NCI-H1694 treated with DMSO at 0.1 percent for 48 hours (cell line): ENCODE measurements around the gene SOHLH1.
"Not testable (repeated sequence)": the region's sequence is repeated elsewhere in the genome, so short reads cannot be mapped to it uniquely, and the experiment has no call there.

Experiments used
- DNase-seq: peaks from one replicate; lab custom pipeline; 2025; lab: John Stamatoyannopoulos, UW

The SOHLH1 gene

GRCh38 chr9:135678236-135679017, 20.9 kb downstream of the SOHLH1 start:
- DNase-seq: no peak

GRCh38 chr9:135677641-135678168, 21.6 kb downstream of the SOHLH1 start:
- DNase-seq: no peak

- DNase-seq: no peak
Measured at GRCh38 chr9:135676891-135677290, 22.4 kb downstream of the SOHLH1 start.

GRCh38 chr9:135674977-135675376, 24.3 kb downstream of the SOHLH1 start:
- no peak for DNase-seq

GRCh38 chr9:135673941-135674340, 25.3 kb downstream of the SOHLH1 start:
- DNase-seq: no peak

- not testable (repeated sequence) for DNase-seq
Measured at GRCh38 chr9:135672786-135673185, 26.5 kb downstream of the SOHLH1 start.

- DNase-seq: no peak
Measured at GRCh38 chr9:135671591-135672041, 27.7 kb downstream of the SOHLH1 start.

GRCh38 chr9:135670721-135671590, 28.3 kb downstream of the SOHLH1 start:
- no peak for DNase-seq

GRCh38 chr9:135669616-135670285, 29.5 kb downstream of the SOHLH1 start:
- no peak for DNase-seq

- not testable (repeated sequence) for DNase-seq
Measured at GRCh38 chr9:135669018-135669417, 30.3 kb downstream of the SOHLH1 start.

- DNase-seq: no peak
Measured at GRCh38 chr9:135667463-135668001, 31.7 kb downstream of the SOHLH1 start.

- DNase-seq: no peak
Measured at GRCh38 chr9:135666534-135667462, 32.5 kb downstream of the SOHLH1 start.

GRCh38 chr9:135665795-135666189, 33.5 kb downstream of the SOHLH1 start:
- DNase-seq: no peak

- DNase-seq: no peak
Measured at GRCh38 chr9:135664801-135665794, 34.2 kb downstream of the SOHLH1 start.

- no peak for DNase-seq
Measured at GRCh38 chr9:135664266-135664665, 35.0 kb downstream of the SOHLH1 start.

GRCh38 chr9:135663857-135664256, 35.4 kb downstream of the SOHLH1 start:
- no peak for DNase-seq

- no peak for DNase-seq
Measured at GRCh38 chr9:135663451-135663770, 35.9 kb downstream of the SOHLH1 start.

- no peak for DNase-seq
Measured at GRCh38 chr9:135662758-135663450, 36.4 kb downstream of the SOHLH1 start, which contains the start of gene LCN9. TSS of gene LCN9 (plus strand) at chr9:135663309. CDS start at chr9:135663322, 13 bp downstream.
